KMS-11 (cell line): Measurements from ENCODE around the gene CR1L.
"Not testable (repeated sequence)": the region's sequence is repeated elsewhere in the genome, so short reads cannot be mapped to it uniquely, and the experiment has no call there.

Experiments
- H2AFZ ChIP-seq: fragments of 200-600 bp; sonication (generic); 2 replicates; pipeline ENCODE4 v1.6.1; 2016; ENCODE audit warnings: antibody characterized with exemption, mixed run types, low read depth
- H3K27ac ChIP-seq: fragments of 200-600 bp; sonication (generic); 2 replicates; pipeline ENCODE4 v1.6.1; 2016; ENCODE audit warnings: mild to moderate bottlenecking, mixed run types
- H3K27me3 ChIP-seq: fragments of 200-600 bp; sonication (generic); 2 replicates; pipeline ENCODE4 v1.6.1; 2017; ENCODE audit warnings: mild to moderate bottlenecking, low read depth, mixed run types, moderate library complexity; ENCODE audit not compliant: insufficient read depth
- H3K36me3 ChIP-seq: fragments of 200-600 bp; sonication (generic); 2 replicates; pipeline ENCODE4 v1.6.1; 2017; ENCODE audit warnings: mild to moderate bottlenecking, mixed run types; ENCODE audit not compliant: insufficient read depth
- H3K4me1 ChIP-seq: fragments of 200-600 bp; sonication (generic); 2 replicates; pipeline ENCODE4 v1.6.1; 2016; ENCODE audit warnings: mild to moderate bottlenecking, low read depth, mixed run types; ENCODE audit not compliant: poor library complexity, severe bottlenecking
- H3K4me2 ChIP-seq: fragments of 200-600 bp; sonication (generic); 2 replicates; pipeline ENCODE4 v1.7.0; 2016; ENCODE audit warnings: mild to moderate bottlenecking, mixed run types
- H3K4me3 ChIP-seq: fragments of 200-600 bp; sonication (generic); IDR thresholded peaks from 2 replicates; pipeline ENCODE4 v1.6.1; 2017; ENCODE audit warnings: low read depth, low read length, mixed read lengths; ENCODE audit not compliant: insufficient read depth
- H3K79me2 ChIP-seq: fragments of 200-600 bp; sonication (generic); 2 replicates; pipeline ENCODE4 v1.6.1; 2016; ENCODE audit warnings: low read depth, mixed run types; ENCODE audit not compliant: insufficient read depth
- H3K9ac ChIP-seq: fragments of 200-600 bp; sonication (generic); 2 replicates; pipeline ENCODE4 v1.6.1; 2016; ENCODE audit warnings: mild to moderate bottlenecking, mixed run types
- H4K20me1 ChIP-seq: fragments of 200-600 bp; sonication (generic); 2 replicates; pipeline ENCODE4 v1.6.1; 2016; ENCODE audit warnings: mild to moderate bottlenecking, mixed run types; ENCODE audit not compliant: insufficient read depth
- TF ChIP-seq, protein P1 (sequence below): fragments of 200-600 bp; sonication (generic); conservative IDR thresholded peaks from 2 replicates; pipeline ENCODE4 v1.6.1; 2017; ENCODE audit warnings: low read depth, mild to moderate bottlenecking, antibody characterized with exemption, low read length, moderate library complexity, mixed read lengths

Gene CR1L

DNA sequence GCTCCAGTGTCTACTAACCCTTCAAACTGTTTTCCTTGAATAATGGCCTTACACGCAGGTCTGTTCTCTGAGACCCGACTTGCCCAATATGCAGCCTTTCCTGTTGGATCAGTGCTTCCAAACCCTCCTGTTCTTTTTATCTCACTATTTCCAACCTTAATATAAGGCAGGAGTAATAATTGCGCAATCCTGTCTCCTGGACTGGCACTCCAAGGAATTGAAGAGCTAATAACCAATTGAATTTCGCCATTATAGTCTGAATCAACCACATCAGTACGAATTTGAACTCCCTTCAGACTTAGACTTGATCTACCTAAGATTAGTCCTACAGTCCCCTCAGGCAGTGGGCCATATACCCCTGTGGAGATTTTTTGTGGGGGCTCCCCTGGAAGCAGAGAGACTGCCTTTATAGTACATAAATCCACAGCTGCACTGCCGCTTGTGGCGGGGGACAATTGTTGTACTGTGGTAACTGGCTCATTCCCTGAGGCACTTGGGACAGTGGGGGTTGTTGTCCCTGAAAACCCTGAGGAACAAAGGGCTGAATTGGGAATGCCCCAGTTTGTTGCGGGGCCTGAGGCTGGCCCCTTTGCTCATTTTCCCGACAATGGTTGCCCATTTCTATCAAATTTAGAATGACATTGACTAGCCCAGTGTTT is 6.3 kb upstream of the CR1L start:
- not testable (repeated sequence) for H3K79me2 ChIP-seq, H3K27ac ChIP-seq, H3K27me3 ChIP-seq, H3K4me1 ChIP-seq, H3K36me3 ChIP-seq, H3K4me3 ChIP-seq, H4K20me1 ChIP-seq, H3K4me2 ChIP-seq, H3K9ac ChIP-seq, H2AFZ ChIP-seq

DNA sequence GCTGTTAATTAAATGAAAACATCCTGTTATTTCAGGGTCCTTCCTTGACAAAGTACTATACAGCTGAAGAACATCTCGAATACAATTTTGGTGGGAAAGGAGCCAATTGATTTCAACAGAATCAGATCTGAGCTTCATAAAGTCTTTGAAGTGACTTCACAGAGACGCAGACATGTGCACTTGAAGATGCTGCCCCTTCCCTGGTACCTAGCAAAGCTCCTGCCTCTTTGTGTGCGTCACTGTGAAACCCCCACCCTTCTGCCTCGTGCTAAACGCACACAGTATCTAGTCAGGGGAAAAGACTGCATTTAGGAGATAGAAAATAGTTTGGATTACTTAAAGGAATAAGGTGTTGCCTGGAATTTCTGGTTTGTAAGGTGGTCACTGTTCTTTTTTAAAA is 5.6 kb upstream of the CR1L start:
- H3K27ac ChIP-seq, H2AFZ ChIP-seq, H3K79me2 ChIP-seq, H3K36me3 ChIP-seq, H3K4me1 ChIP-seq, H3K9ac ChIP-seq, H4K20me1 ChIP-seq, H3K27me3 ChIP-seq, H3K4me3 ChIP-seq, H3K4me2 ChIP-seq: not testable (repeated sequence)

- H4K20me1 ChIP-seq, result no peaks in the 10 kb centered on the region
- H3K4me1 ChIP-seq, result no peaks in the 10 kb centered on the region
- no peak overlapping the region for H3K4me3 ChIP-seq
- H3K4me2 ChIP-seq, result no peak overlapping the region
- H3K36me3 ChIP-seq, result no peaks in the 10 kb centered on the region
- H3K79me2 ChIP-seq, result no peaks in the 10 kb centered on the region
- no peak overlapping the region for H3K9ac ChIP-seq
- H3K27me3 ChIP-seq, result no peaks in the 10 kb centered on the region
- H2AFZ ChIP-seq, result no peak overlapping the region
- no peak overlapping the region for H3K27ac ChIP-seq
- TF ChIP-seq, protein P1, sequence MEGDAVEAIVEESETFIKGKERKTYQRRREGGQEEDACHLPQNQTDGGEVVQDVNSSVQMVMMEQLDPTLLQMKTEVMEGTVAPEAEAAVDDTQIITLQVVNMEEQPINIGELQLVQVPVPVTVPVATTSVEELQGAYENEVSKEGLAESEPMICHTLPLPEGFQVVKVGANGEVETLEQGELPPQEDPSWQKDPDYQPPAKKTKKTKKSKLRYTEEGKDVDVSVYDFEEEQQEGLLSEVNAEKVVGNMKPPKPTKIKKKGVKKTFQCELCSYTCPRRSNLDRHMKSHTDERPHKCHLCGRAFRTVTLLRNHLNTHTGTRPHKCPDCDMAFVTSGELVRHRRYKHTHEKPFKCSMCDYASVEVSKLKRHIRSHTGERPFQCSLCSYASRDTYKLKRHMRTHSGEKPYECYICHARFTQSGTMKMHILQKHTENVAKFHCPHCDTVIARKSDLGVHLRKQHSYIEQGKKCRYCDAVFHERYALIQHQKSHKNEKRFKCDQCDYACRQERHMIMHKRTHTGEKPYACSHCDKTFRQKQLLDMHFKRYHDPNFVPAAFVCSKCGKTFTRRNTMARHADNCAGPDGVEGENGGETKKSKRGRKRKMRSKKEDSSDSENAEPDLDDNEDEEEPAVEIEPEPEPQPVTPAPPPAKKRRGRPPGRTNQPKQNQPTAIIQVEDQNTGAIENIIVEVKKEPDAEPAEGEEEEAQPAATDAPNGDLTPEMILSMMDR, result no peak
Measured at GRCh38 chr1:207644166-207644851, 624 bp upstream of the CR1L start.

DNA sequence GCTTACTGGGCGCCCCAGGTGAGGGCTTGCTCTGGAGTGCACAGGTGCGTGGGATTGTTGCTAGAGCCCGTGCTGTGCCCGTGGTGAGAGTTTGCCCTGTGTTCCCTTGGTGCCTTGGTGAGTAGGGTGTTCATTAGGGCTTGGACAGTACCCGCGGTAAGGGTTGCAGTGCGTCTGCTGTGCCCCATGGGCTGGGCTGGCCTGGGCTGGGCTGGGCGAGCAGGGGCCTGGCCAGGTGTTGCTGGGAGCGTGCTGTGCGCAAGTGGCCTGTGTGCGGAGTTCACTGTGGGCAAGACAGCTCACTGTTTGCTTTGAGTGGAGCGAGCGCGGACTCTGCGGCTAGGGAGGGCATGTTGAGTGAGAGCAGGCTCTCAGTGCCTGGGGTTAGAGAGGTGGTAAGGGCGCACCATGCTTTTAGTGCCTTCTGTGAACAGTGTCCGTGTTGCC is 725 bp downstream of the CR1L start:
- H3K79me2 ChIP-seq, result no peaks in the 10 kb centered on the region
- no peak overlapping the region for H3K27ac ChIP-seq
- no peak overlapping the region for H3K9ac ChIP-seq
- TF ChIP-seq, protein P1, result no peak
- no peak overlapping the region for H2AFZ ChIP-seq
- H3K4me1 ChIP-seq, result no peaks in the 10 kb centered on the region
- no peak overlapping the region for H3K4me2 ChIP-seq
- no peaks in the 10 kb centered on the region for H3K36me3 ChIP-seq
- H3K27me3 ChIP-seq, result no peaks in the 10 kb centered on the region
- no peak overlapping the region for H3K4me3 ChIP-seq
- H4K20me1 ChIP-seq, result no peaks in the 10 kb centered on the region

DNA sequence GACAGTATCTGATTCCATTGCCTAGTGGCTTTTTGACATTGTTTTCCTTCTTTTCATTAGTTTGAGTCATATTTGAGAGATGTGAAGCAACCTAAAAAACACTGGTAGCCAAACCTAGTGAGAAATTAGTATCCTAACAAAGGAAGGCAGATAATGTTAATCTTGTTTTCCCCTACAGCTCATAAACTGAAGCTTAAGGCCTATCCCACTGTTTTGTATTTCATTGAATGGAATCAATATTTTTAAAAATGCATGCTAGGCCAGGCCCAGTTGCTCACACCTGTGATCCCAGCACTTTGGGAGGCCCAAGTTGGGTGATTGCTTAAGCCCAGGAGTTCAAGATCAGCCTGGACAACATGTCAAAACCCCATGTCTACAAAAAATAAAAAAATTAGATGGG is 1.2 kb downstream of the CR1L start:
- no peaks in the 10 kb centered on the region for H4K20me1 ChIP-seq
- TF ChIP-seq, protein P1, result no peak
- H3K9ac ChIP-seq, result no peak overlapping the region
- no peak overlapping the region for H3K4me3 ChIP-seq
- H2AFZ ChIP-seq, result no peak overlapping the region
- H3K4me1 ChIP-seq, result no peaks in the 10 kb centered on the region
- H3K27me3 ChIP-seq, result no peaks in the 10 kb centered on the region
- H3K79me2 ChIP-seq, result no peaks in the 10 kb centered on the region
- H3K27ac ChIP-seq, result no peak overlapping the region
- no peaks in the 10 kb centered on the region for H3K36me3 ChIP-seq
- no peak overlapping the region for H3K4me2 ChIP-seq
